ENCODE results near the gene ZBTB37.
A peak's percentile ranks its signal among the peaks of the same experiment; 100 is the strongest.
"Not testable (repeated sequence)": the region's sequence is repeated elsewhere in the genome, so short reads cannot be mapped to it uniquely, and the experiment has no call there.

ZBTB37 gene

DNA sequence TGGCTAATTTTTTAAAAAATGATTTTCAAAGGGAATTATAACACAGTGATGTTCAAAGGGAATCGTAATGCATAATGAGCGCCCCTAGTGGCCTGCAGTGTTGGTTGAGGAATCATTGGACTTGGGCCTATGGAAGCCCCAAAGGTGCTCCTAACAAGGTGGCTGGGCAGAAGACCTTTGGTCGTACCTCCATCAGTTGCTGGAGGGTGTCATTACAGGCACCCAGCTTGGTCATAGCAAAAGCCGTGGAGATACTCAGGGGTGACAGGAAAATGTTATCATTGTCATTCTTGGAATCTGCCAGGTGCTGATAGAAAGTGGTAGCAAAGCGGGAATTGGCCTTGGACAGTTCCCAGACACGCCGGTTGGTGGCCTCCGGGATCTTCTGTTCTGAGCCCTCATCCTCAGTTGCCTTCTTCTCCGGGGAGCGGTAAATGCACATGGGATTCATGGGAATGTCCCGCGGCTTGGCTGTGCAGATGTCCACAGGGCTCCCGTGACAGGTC, 46.2 kb downstream of the ZBTB37 start:
- DNase-seq = peak; percentile 70

DNA sequence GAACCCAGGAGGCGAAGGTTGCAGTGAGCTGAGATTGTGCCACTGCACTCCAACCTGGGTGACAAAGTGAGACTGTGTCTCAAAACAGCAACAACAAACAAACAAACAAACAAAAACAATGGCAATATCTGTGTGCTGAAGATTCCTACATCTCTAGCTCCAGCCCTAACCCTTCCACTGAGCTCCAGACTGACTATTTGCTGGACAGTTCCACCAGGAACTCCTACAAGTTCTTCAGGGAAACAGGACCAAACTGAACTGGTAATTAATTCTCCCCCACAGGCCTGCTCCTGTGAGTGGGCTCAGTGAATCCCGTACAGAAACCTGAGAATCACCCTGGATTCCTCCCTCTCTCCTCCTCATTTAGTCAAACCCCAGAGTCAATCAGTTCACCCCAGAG, 47.4 kb downstream of the ZBTB37 start:
- DNase-seq = no peak

DNA sequence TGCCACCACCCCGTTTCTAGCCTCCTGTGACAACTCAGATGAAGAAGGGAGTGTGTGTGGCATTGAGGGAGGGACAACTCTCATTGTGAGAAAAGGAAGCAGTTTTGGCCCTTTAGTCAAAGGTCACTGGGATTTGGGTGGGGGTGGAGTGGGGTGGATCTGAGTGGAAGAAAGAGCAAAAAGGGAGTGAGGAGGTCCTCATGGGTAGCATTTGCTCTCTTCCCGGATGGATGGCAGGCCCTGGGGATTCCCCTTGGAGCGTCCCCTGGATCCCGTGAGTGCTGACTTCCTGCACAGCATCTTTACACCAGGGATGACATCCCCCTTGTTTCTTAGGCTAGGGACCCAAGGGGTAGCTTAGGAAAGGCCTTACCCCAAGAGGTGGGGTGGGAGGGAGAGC, 48.5 kb downstream of the ZBTB37 start:
- DNase-seq = no peak

- DNase-seq = no peak
Observed at GRCh38 chr1:173917149-173917548, 49.0 kb downstream of the ZBTB37 start, which contains the start of gene SERPINC1. Gene SERPINC1 (minus strand): TSS chr1:173917327. CDS start chr1:173917259, 68 bp downstream.

GRCh38 chr1:173917635-173918493, 49.7 kb downstream of the ZBTB37 start:
- DNase-seq = no peak

DNA sequence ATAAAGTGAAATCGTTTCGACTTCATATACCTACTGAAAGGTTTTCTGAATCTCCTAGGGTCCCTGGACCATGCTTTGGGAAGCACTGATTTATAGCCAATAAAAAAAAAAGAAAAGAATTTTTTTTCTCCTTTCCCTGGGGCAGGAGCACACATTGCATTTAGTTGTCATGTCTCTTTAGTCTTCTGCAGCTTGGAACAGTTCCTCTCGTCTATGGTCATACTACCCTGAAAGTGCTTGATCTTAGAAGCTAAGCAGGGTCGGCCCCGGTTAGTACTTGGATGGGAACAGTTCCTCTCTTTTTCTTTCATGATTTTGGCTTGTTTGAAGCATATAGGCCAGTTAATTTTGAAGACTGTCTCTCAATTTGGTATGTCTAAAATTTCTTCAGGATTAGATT, 52.7 kb downstream of the ZBTB37 start:
- DNase-seq = no peak

- no peak for DNase-seq
Observed at GRCh38 chr1:173925306-173926242, 57.4 kb downstream of the ZBTB37 start.

DNA sequence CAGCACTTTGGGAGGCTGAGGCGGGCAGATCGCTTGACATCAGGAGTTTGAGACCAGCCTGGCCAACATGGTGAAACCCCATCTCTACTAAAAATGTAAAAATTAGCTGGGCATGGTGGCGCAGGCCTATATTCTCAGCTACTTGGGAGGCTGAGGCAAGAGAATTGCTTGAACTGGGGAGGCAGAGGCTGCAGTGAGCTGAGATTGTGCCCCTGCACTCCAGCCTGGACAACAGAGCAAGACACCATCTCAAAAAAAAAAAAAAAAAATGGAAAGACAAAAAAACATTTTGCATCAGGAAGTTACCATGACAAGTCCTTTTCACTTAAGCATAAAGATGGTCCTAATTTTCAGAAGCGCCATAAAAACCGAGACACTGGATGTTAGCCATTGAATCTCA, 62.4 kb downstream of the ZBTB37 start:
- not testable (repeated sequence) for DNase-seq

GRCh38 chr1:173934440-173934839, 66.3 kb downstream of the ZBTB37 start:
- no peak for DNase-seq

DNA sequence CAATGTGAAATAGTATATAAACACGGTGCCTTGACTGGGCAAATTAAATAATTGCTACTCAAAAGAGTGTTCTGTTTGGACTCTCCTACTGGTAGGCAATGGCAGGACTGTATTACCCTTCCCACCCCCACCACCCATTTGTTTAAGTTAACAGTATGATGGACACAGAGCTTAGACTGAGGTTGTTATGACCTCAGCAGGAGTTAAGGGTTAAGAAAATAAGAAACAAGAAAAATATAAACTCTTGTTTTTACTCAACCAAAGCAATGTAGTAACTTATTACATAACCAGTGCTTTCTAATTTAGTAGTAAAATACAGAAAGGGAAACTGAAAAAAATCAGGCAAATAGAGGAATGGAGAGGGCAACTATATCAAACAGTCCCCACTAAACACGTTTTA, 68.9 kb downstream of the ZBTB37 start:
- DNase-seq = no peak

DNA sequence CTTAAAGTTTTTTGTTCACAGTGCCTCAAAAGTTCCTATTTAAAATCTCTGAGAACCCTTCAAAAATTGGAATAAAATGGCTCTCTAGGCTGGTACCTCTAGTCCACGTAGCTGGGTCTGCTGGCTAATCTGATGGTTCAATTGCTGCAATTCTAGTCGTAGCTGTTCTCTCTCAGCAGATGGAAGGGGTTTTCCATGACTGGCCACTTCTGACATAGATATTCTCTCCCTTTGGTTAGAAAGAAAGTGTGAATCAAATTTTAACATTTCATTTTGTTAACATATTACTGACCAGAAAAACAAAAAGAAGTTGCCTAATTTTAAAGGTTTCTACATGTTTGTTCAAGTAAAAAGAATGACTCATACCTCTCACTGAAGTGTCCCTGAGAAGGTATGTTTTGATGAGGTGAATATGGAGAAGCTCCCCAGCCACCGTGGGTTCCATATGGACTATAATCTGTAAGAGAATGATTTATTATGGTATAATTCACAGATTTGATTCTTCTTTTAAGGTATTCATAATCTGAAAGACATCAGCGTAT, 78.3 kb downstream of the ZBTB37 start:
- DNase-seq = no peak

- DNase-seq = no peak
Observed at GRCh38 chr1:173948594-173948993, 80.4 kb downstream of the ZBTB37 start.
